IMR-90 (cell line): ENCODE results near the gene POLR1A. TPM values are rescaled to one million over a fixed set of nuclear protein-coding genes. Genes with fewer than 3 reads are reported as not detected.

Experiments used
- ATAC-seq: fragments of 200-7000 bp; cut with Tn5 transposase; 2 replicates; pipeline ENCODE4 v1.9.1; 2020; ENCODE audit warnings: low read depth, mild to moderate bottlenecking, moderate library complexity
- BruUV-seq: library from RNA; stranded (reverse); fragments of 400-500 nt; replicated peaks from 2 replicates; lab custom pipeline; 2021; lab: Mats Ljungman, UMichigan
- CTCF ChIA-PET: fragments of 300-600 bp; formaldehyde crosslinking; extraction: SDS; loops from one replicate; lab custom pipeline; 2021; ENCODE audit warnings: antibody characterized with exemption; lab: Yijun Ruan, JAX
- POLR2A ChIA-PET: fragments of 300-600 bp; sonication (Branson Sonifier 250); formaldehyde crosslinking; loops from one replicate; lab custom pipeline; 2022; ENCODE audit warnings: antibody characterized with exemption; ENCODE audit not compliant: unreplicated experiment; lab: Charles Lee
- DNase-seq: peaks from one replicate; pipeline ENCODE4 v3.0.0; 2013
- H2AFZ ChIP-seq: replicated peaks from 2 replicates; pipeline ENCODE3; 2013; ENCODE audit warnings: low read length, mild to moderate bottlenecking; ENCODE audit not compliant: poor library complexity
- H2AK5ac ChIP-seq: 2 replicates; pipeline ENCODE4 v1.6.1; 2013; ENCODE audit warnings: low read depth, low read length, inconsistent platforms
- H2AK9ac ChIP-seq: replicated peaks from 2 replicates; pipeline ENCODE3; 2013; ENCODE audit warnings: mild to moderate bottlenecking, low read depth, low read length, moderate library complexity; ENCODE audit not compliant: poor library complexity
- H2BK120ac ChIP-seq: 2 replicates; pipeline ENCODE4 v1.6.1; 2013; ENCODE audit warnings: low read depth, low read length, inconsistent platforms
- H2BK15ac ChIP-seq: 3 replicates; pipeline ENCODE4 v1.6.1; 2013; ENCODE audit warnings: low read depth, low read length, inconsistent platforms
- H2BK20ac ChIP-seq: 2 replicates; pipeline ENCODE4 v1.6.1; 2013; ENCODE audit warnings: low read depth, mild to moderate bottlenecking, inconsistent platforms, low read length, moderate library complexity
- H2BK5ac ChIP-seq: 2 replicates; pipeline ENCODE4 v1.6.1; 2013; ENCODE audit warnings: mild to moderate bottlenecking, low read depth, low read length, inconsistent platforms; ENCODE audit not compliant: poor library complexity, severe bottlenecking
- H3K14ac ChIP-seq: replicated peaks from 2 replicates; pipeline ENCODE4 v1.6.1; 2013; ENCODE audit warnings: low read depth, low read length, inconsistent platforms
- H3K18ac ChIP-seq: 2 replicates; pipeline ENCODE4 v1.6.1; 2013; ENCODE audit warnings: low read depth, low read length, control low read depth
- H3K23ac ChIP-seq: 2 replicates; pipeline ENCODE4 v1.6.1; 2013; ENCODE audit warnings: low read depth, low read length, inconsistent platforms
- H3K27ac ChIP-seq: 2 replicates; pipeline ENCODE4 v1.5.1; 2013; ENCODE audit warnings: mild to moderate bottlenecking, control low read depth, low read length; ENCODE audit not compliant: insufficient read depth
- H3K27me3 ChIP-seq: 2 replicates; pipeline ENCODE4 v1.6.1; 2013; ENCODE audit warnings: low read length; ENCODE audit not compliant: control insufficient read depth, insufficient read depth
- H3K36me3 ChIP-seq: 2 replicates; pipeline ENCODE4 v1.6.1; 2013; ENCODE audit warnings: low read length, mixed read lengths; ENCODE audit not compliant: control insufficient read depth, insufficient read depth
- H3K4ac ChIP-seq: 2 replicates; pipeline ENCODE4 v1.6.1; 2013; ENCODE audit warnings: low read depth, low read length, inconsistent platforms
- H3K4me1 ChIP-seq: 2 replicates; pipeline ENCODE4 v1.6.1; 2013; ENCODE audit warnings: low read length, mixed read lengths; ENCODE audit not compliant: control insufficient read depth, insufficient read depth
- H3K4me2 ChIP-seq: 2 replicates; pipeline ENCODE4 v1.6.1; 2013; ENCODE audit warnings: low read depth, mild to moderate bottlenecking, control low read depth, low read length, moderate library complexity
- H3K4me3 ChIP-seq: 2 replicates; pipeline ENCODE4 v1.5.1; 2013; ENCODE audit warnings: low read depth, mild to moderate bottlenecking, control low read depth, low read length, moderate library complexity; ENCODE audit not compliant: insufficient read depth
- H3K56ac ChIP-seq: 2 replicates; pipeline ENCODE4 v1.6.1; 2013; ENCODE audit warnings: low read length, inconsistent platforms; ENCODE audit not compliant: insufficient read depth; ENCODE audit errors: extremely low read depth
- H3K79me1 ChIP-seq, 2 experiments: 2 replicates each; pipeline ENCODE4 v1.6.1; 2013; ENCODE audit warnings: low read length in 2 of 2, inconsistent platforms in 1 of 2, low read depth in 1 of 2
- H3K9ac ChIP-seq: 2 replicates; pipeline ENCODE4 v1.6.1; 2013; ENCODE audit warnings: low read depth, low read length, control low read depth
- H3K9me1 ChIP-seq: 2 replicates; pipeline ENCODE4 v1.6.1; 2013; ENCODE audit warnings: low read length, inconsistent platforms; ENCODE audit not compliant: insufficient read depth
- H3K9me3 ChIP-seq: 2 replicates; pipeline ENCODE4 v1.6.1; 2013; ENCODE audit warnings: low read length; ENCODE audit not compliant: control insufficient read depth, insufficient read depth
- H4K20me1 ChIP-seq: 2 replicates; pipeline ENCODE4 v1.6.1; 2013; ENCODE audit warnings: low read length, inconsistent platforms; ENCODE audit not compliant: insufficient read depth
- H4K5ac ChIP-seq: 2 replicates; pipeline ENCODE4 v1.6.1; 2013; ENCODE audit warnings: mild to moderate bottlenecking, low read depth, low read length, control low read depth
- H4K8ac ChIP-seq, 2 experiments: 2 replicates each; pipeline ENCODE4 v1.6.1; 2013; ENCODE audit warnings: low read depth in 2 of 2, low read length in 2 of 2, control low read depth in 1 of 2, inconsistent platforms in 1 of 2
- H4K91ac ChIP-seq: 2 replicates; pipeline ENCODE4 v1.6.1; 2013; ENCODE audit warnings: low read depth, low read length, inconsistent platforms; ENCODE audit not compliant: insufficient read depth
- BHLHE40 ChIP-seq: fragments of 150-350 bp; IDR thresholded peaks from 2 replicates; pipeline ENCODE4 v1.6.1; 2016; ENCODE audit warnings: mild to moderate bottlenecking, low read depth, low read length
- CEBPB ChIP-seq: IDR thresholded peaks from 2 replicates; pipeline ENCODE4 v1.6.1; 2012; ENCODE audit warnings: low read depth, low read length, improper control_type of control experiment
- CTCF ChIP-seq: conservative IDR thresholded peaks from 2 replicates; pipeline ENCODE4 v1.5.1; 2012; ENCODE audit warnings: mild to moderate bottlenecking, low read depth, low read length, improper control_type of control experiment
- ELK1 ChIP-seq: fragments of 150-350 bp; IDR thresholded peaks from 2 replicates; pipeline ENCODE4 v1.6.1; 2016; ENCODE audit warnings: low read depth, mild to moderate bottlenecking, low read length, moderate library complexity, borderline replicate concordance
- FOS ChIP-seq: fragments of 150-350 bp; IDR thresholded peaks from 2 replicates; pipeline ENCODE4 v1.6.1; 2016; ENCODE audit warnings: low read depth, low read length
- MAFK ChIP-seq: IDR thresholded peaks from 2 replicates; pipeline ENCODE4 v1.6.1; 2012; ENCODE audit warnings: low read depth, low read length, improper control_type of control experiment
- MAZ ChIP-seq: IDR thresholded peaks from 2 replicates; pipeline ENCODE4 v1.6.1; 2012; ENCODE audit warnings: low read depth, mild to moderate bottlenecking, low read length, improper control_type of control experiment, moderate library complexity, borderline replicate concordance
- MXI1 ChIP-seq: IDR thresholded peaks from 2 replicates; pipeline ENCODE4 v1.6.1; 2012; ENCODE audit warnings: low read depth, mild to moderate bottlenecking, low read length, moderate library complexity, borderline replicate concordance
- NFE2L2 ChIP-seq: fragments of 150-350 bp; IDR thresholded peaks from 2 replicates; pipeline ENCODE4 v1.6.1; 2016; ENCODE audit warnings: low read depth, mild to moderate bottlenecking, low read length
- RAD21 ChIP-seq: IDR thresholded peaks from 2 replicates; pipeline ENCODE4 v1.6.1; 2012; ENCODE audit warnings: low read length, improper control_type of control experiment
- RCOR1 ChIP-seq: IDR thresholded peaks from 2 replicates; pipeline ENCODE4 v1.6.1; 2012; ENCODE audit warnings: mild to moderate bottlenecking, low read length, improper control_type of control experiment; ENCODE audit not compliant: insufficient replicate concordance
- RFX5 ChIP-seq: IDR thresholded peaks from 2 replicates; pipeline ENCODE4 v1.8.0; 2012; ENCODE audit warnings: low read depth, mild to moderate bottlenecking, low read length, moderate library complexity
- SMC3 ChIP-seq: fragments of 150-350 bp; IDR thresholded peaks from 2 replicates; pipeline ENCODE4 v1.6.1; 2016; ENCODE audit warnings: low read depth, mild to moderate bottlenecking, antibody characterized with exemption, low read length, moderate library complexity
- USF2 ChIP-seq: fragments of 150-350 bp; IDR thresholded peaks from 2 replicates; pipeline ENCODE4 v1.6.1; 2017; ENCODE audit warnings: mild to moderate bottlenecking, antibody characterized with exemption, low read length, low read depth
- whole genome bisulfite sequencing, 2 experiments: methylation state at CpG; one replicate each; pipeline versions ENCODE4 v1.1.5 to v1.1.7; 2013; ENCODE audit warnings: missing lambda C conversion rate in 2 of 2; ENCODE audit not compliant: insufficient read length in 1 of 2; ENCODE audit errors: extremely low coverage in 2 of 2; 5-methylcytosine and 5-hydroxymethylcytosine counted together
- dilution Hi-C: fragments of 300-500 bp; cut with HindIII; formaldehyde crosslinking; loops from one replicate; pipeline ENCODE4 v1.14.3; 2018; ENCODE audit warnings: low sequenced_read_pairs; ENCODE audit not compliant: unreplicated experiment
- in situ Hi-C: fragments of 300-500 bp; cut with MboI; formaldehyde crosslinking; loops from 3 replicates; pipeline ENCODE4 v1.14.3; 2019; ENCODE audit warnings: low sequenced_read_pairs, inconsistent platforms, mixed read lengths
- intact Hi-C: fragments of 100-400 bp; cut with micrococcal nuclease; formaldehyde crosslinking; loops from 2 replicates; pipeline ENCODE4 v1.10.0; 2022
- polyA plus RNA-seq, 3 experiments: library from polyadenylated mRNA; depleted of rRNA; stranded (reverse); fragments of >200 nt; gene quantifications; 2 replicates each; pipeline ENCODE4 v1.2.3, GENCODE V29; 2012; ENCODE audit warnings: low replicate concordance in 1 of 3
- total RNA-seq: library from RNA; depleted of rRNA; stranded (reverse); fragments of >200 nt; gene quantifications from 2 replicates; pipeline ENCODE4 v1.2.3, GENCODE V29; 2012

The POLR1A gene
- total and polyA plus RNA-seq, 2 of the 4 experiments (the other 2 are of a cell fraction) = 7.6 to 27.4 TPM

- no peak overlapping the region for H3K4me2 ChIP-seq
- H2AK9ac ChIP-seq = no peak overlapping the region
- H2AK5ac ChIP-seq = no peak overlapping the region
- no peak overlapping the region for H3K14ac ChIP-seq
- H2BK15ac ChIP-seq = no peak overlapping the region
- H3K18ac ChIP-seq = no peak overlapping the region
- H3K27ac ChIP-seq = no peak overlapping the region
- peaks cover 7% of the 10 kb centered on the region; the same call in 1 of the 2 replicates for H3K4me1 ChIP-seq
- ChIA-PET POLR2A (no interaction called here), CTCF (interaction anchor here (0.6 to 0.8 kb wide), 3 partner anchors 13 to 177 kb away, joined by 3 to 4 read pairs (median 3); no protein-coding TSS in a partner anchor)
- H4K5ac ChIP-seq = no peak overlapping the region
- intact Hi-C loops = loop anchor here (5.0 kb wide), 1 partner anchor 131 kb away; no protein-coding TSS in a partner anchor
- H3K4me3 ChIP-seq = no peak overlapping the region
- 98% methylated on average over 5 of the region's 13 CpGs; no CpG with 5 or more reads in 1 of the 2 experiments for WGBS, 2 experiments
- no peak overlapping the region for H2BK20ac ChIP-seq
- no peak for DNase-seq
- no peaks in the 10 kb centered on the region for H3K27me3 ChIP-seq
- H3K79me1 ChIP-seq = no peaks in the 10 kb centered on the region
- TF ChIP-seq NFE2L2 (no peak), ELK1 (no peak), CTCF (no peak), BHLHE40 (no peak), FOS (no peak), MXI1 (no peak), CEBPB (no peak), MAZ (no peak), MAFK (no peak), RAD21 (no peak), USF2 (no peak), SMC3 (no peak), RFX5 (no peak), RCOR1 (no peak)
- no peak overlapping the region for H3K23ac ChIP-seq
- H2BK5ac ChIP-seq = no peak overlapping the region
- H3K36me3 ChIP-seq = peaks cover 23% of the 10 kb centered on the region
- no peak overlapping the region for H4K91ac ChIP-seq
- peaks cover 10% of the 10 kb centered on the region for H3K9me1 ChIP-seq
- H3K4ac ChIP-seq = no peak overlapping the region
- in situ Hi-C loops = no loop called here
- no peak overlapping the region for H3K56ac ChIP-seq
- no peak overlapping the region for H2AFZ ChIP-seq
- no peak overlapping the region for H3K9ac ChIP-seq
- H3K9me3 ChIP-seq = no peaks in the 10 kb centered on the region
- no TSS peak for BruUV-seq
- dilution Hi-C loops = no loop called here
- no peak overlapping the region for H2BK120ac ChIP-seq
- no peak overlapping the region for H4K8ac ChIP-seq
- H4K20me1 ChIP-seq = no peaks in the 10 kb centered on the region
- ATAC-seq = no peak
Measured at GRCh38 chr2:86022661-86023365, 82.9 kb downstream of the POLR1A start.
